Astrocyte of the spinal cord (primary cell): ENCODE measurements around the gene TMEM240.

Experiments used
- DNase-seq: peaks from one replicate; pipeline ENCODE4 v3.0.0; 2011; ENCODE audit warnings: low read depth, low spot score
- H3K4me3 ChIP-seq: 2 replicates; pipeline ENCODE4 v1.5.1; 2011; ENCODE audit warnings: low read depth, mild to moderate bottlenecking, low read length, moderate library complexity
- in situ Hi-C: cut with HindIII; loops from 2 replicates; pipeline ENCODE4 v1.10.0; 2017; ENCODE audit warnings: low sequenced_read_pairs
- TF ChIP-seq, protein P1 (sequence below): IDR thresholded peaks from 2 replicates; pipeline ENCODE4 v1.5.1; 2012; ENCODE audit warnings: low read depth, mild to moderate bottlenecking, low read length, inconsistent platforms

Gene TMEM240

GRCh38 chr1:1574721-1575537 lies 34.5 kb upstream of the TMEM240 start, which contains the start of gene SSU72:
SSU72 (minus strand) TSS chr1:1574863; CDS start chr1:1574557, 306 bp downstream.
- in situ Hi-C loops = no loop called here
- peak; percentile 94 for DNase-seq
- peak within 1 kb of the TSS; percentile 97 for H3K4me3 ChIP-seq
- TF ChIP-seq, protein P1, sequence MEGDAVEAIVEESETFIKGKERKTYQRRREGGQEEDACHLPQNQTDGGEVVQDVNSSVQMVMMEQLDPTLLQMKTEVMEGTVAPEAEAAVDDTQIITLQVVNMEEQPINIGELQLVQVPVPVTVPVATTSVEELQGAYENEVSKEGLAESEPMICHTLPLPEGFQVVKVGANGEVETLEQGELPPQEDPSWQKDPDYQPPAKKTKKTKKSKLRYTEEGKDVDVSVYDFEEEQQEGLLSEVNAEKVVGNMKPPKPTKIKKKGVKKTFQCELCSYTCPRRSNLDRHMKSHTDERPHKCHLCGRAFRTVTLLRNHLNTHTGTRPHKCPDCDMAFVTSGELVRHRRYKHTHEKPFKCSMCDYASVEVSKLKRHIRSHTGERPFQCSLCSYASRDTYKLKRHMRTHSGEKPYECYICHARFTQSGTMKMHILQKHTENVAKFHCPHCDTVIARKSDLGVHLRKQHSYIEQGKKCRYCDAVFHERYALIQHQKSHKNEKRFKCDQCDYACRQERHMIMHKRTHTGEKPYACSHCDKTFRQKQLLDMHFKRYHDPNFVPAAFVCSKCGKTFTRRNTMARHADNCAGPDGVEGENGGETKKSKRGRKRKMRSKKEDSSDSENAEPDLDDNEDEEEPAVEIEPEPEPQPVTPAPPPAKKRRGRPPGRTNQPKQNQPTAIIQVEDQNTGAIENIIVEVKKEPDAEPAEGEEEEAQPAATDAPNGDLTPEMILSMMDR = no peak

- in situ Hi-C loops = no loop called here
- DNase-seq = peak; percentile 64
- TF ChIP-seq, protein P1 = peak; percentile 13
- peak overlapping the region; percentile 97 for H3K4me3 ChIP-seq
Observed at GRCh38 chr1:1573843-1574720, 33.7 kb upstream of the TMEM240 start.

GRCh38 chr1:1569341-1569740 lies 28.9 kb upstream of the TMEM240 start:
- DNase-seq = no peak
- H3K4me3 ChIP-seq = no peak overlapping the region
- TF ChIP-seq, protein P1 = no peak
- in situ Hi-C loops = no loop called here

DNA sequence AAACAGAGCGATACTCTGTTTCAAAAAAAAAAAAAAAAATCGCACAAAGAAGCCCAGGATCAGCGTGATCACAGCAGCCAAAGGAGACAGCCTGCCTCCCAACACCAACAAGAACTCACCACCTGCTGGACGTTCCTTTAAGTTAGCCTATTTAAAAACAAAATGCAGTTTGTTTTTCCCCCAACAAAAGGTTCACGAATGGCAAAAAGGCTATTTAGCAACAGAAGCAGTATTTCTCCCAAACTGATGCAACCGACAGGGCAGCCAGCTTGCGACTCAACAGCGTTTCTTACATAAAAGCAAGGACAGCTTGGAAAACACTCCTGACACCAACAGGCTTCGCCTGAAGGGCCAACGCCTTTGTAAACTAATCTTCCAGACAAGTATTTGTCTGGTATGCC lies 27.5 kb upstream of the TMEM240 start:
- TF ChIP-seq, protein P1 = no peak
- in situ Hi-C loops = no loop called here
- no peak for DNase-seq
- no peak overlapping the region for H3K4me3 ChIP-seq

DNA sequence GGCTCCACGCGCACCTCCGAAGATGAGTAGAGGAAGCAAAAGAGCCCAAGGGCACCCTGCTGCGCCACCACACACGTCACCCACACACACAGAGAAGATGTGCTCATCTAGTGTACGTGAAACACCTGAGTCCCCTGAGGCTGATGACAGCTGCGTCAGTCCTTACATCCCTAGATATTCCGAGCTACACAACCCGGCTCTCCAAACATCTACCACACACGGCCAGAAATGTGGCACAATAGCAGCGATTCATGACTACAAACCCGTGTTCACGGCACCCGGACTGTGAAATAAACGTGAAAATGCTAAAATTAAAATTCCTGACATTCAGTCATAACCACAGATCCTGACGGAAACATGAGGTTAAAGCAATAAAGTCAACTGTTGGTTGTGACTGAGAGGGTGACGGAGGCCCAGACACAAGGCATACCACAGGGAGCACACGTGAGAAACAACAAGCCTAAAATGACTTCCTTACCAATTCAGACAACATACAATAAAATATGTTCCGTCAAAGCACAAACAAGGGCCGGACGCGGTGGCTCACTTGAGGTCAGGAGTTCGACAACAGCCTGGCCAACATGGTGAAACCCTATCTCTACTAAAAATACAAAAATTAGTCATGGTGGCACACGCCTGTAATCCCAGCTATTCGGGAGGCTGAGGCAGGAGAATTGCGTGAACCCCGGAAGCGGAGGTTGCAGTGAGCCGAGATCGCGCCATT lies 26.9 kb upstream of the TMEM240 start:
- H3K4me3 ChIP-seq = no peak overlapping the region
- DNase-seq = peak; percentile 34
- in situ Hi-C loops = no loop called here
- TF ChIP-seq, protein P1 = no peak

DNA sequence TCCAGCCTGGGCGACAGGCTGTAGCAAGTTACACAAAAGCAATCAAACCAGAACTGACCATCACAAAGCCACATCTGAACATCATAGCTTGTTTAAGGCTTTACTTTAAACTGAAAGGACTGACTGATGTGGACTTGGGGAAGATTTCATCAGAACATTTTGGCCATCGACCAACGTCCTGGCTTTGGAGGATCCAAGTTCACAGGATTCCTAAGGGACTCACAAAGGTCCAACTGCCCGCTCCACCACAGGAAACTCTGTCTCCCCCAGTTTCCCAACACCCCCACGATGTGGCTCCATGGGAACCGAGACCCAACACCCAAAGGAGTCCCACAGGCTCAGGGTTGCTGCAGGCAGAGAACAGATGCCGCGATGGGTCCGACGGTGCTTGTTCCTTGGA lies 24.9 kb upstream of the TMEM240 start:
- in situ Hi-C loops = no loop called here
- no peak for DNase-seq
- TF ChIP-seq, protein P1 = no peak
- H3K4me3 ChIP-seq = no peak overlapping the region
